Parathyroid adenoma (tissue), 2 donors: Measurements from ENCODE around the gene HOXA13.
A peak's percentile ranks its signal among the peaks of the same experiment; 100 is the strongest.

Source experiments
- H2AFZ ChIP-seq: fragments of 300-600 bp; sonication (generic); one replicate; pipeline ENCODE4 v1.7.0; 2017; ENCODE audit warnings: antibody characterized with exemption, mild to moderate bottlenecking
- H3K27ac ChIP-seq: fragments of 300-600 bp; sonication (generic); one replicate; pipeline ENCODE4 v1.7.0; 2017
- H3K27me3 ChIP-seq: fragments of 300-600 bp; sonication (generic); one replicate; pipeline ENCODE4 v1.7.0; 2017; ENCODE audit warnings: low read length; ENCODE audit not compliant: control insufficient read depth, insufficient read depth
- H3K36me3 ChIP-seq: fragments of 300-600 bp; sonication (generic); one replicate; pipeline ENCODE4 v1.7.0; 2017; ENCODE audit warnings: low read length; ENCODE audit not compliant: control insufficient read depth, insufficient read depth
- H3K4me1 ChIP-seq: fragments of 300-600 bp; sonication (generic); one replicate; pipeline ENCODE4 v1.7.0; 2017; ENCODE audit warnings: control low read depth
- H3K4me2 ChIP-seq: fragments of 300-600 bp; sonication (generic); one replicate; pipeline ENCODE4 v1.7.0; 2017; ENCODE audit warnings: low read length
- H3K4me3 ChIP-seq: fragments of 300-600 bp; sonication (generic); one replicate; pipeline ENCODE4 v1.7.0; 2017; ENCODE audit warnings: low read depth, low read length
- H3K79me2 ChIP-seq: fragments of 300-600 bp; sonication (generic); one replicate; pipeline ENCODE4 v1.7.0; 2017; ENCODE audit warnings: control low read depth
- H3K9ac ChIP-seq: fragments of 300-600 bp; sonication (generic); one replicate; pipeline ENCODE4 v1.7.0; 2017; ENCODE audit warnings: mild to moderate bottlenecking
- H3K9me3 ChIP-seq: fragments of 300-600 bp; sonication (generic); one replicate; pipeline ENCODE4 v1.7.0; 2017; ENCODE audit warnings: low read length; ENCODE audit not compliant: control insufficient read depth
- TF ChIP-seq, protein P1 (sequence below): fragments of 300-600 bp; sonication (generic); IDR thresholded peaks from one replicate; pipeline ENCODE4 v1.7.0; 2017; ENCODE audit warnings: antibody characterized with exemption, mild to moderate bottlenecking
- donor health status: primary hyperparathyroidism.

Gene HOXA13

DNA sequence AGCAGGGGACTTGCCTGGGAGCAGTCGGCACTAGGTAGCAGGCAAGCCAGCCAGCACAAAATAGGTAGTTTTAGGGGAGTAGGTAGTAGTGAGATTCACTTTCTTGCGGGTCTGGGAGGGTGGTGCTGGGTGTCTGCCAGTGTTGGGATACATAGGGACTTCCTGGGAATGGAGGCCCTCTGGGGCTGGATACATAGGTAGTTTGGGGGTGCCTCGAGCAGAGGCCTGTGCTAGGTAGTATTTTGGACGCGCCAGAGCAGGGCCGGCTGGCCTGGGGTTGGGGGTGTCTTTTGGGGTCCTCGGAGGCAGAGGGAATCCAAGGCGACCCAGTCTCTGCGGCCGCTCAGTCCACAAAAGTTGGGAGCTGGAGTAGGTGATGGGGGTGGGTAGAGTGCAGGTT, 45.5 kb downstream of the HOXA13 start:
- H3K4me1 ChIP-seq: no peaks in the 10 kb centered on the region
- H3K4me2 ChIP-seq: no peak overlapping the region
- no peaks in the 10 kb centered on the region for H3K9me3 ChIP-seq
- no peak overlapping the region for H2AFZ ChIP-seq
- no peaks in the 10 kb centered on the region for H3K79me2 ChIP-seq
- TF ChIP-seq, protein P1, sequence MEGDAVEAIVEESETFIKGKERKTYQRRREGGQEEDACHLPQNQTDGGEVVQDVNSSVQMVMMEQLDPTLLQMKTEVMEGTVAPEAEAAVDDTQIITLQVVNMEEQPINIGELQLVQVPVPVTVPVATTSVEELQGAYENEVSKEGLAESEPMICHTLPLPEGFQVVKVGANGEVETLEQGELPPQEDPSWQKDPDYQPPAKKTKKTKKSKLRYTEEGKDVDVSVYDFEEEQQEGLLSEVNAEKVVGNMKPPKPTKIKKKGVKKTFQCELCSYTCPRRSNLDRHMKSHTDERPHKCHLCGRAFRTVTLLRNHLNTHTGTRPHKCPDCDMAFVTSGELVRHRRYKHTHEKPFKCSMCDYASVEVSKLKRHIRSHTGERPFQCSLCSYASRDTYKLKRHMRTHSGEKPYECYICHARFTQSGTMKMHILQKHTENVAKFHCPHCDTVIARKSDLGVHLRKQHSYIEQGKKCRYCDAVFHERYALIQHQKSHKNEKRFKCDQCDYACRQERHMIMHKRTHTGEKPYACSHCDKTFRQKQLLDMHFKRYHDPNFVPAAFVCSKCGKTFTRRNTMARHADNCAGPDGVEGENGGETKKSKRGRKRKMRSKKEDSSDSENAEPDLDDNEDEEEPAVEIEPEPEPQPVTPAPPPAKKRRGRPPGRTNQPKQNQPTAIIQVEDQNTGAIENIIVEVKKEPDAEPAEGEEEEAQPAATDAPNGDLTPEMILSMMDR: no peak
- no peaks in the 10 kb centered on the region for H3K36me3 ChIP-seq
- H3K9ac ChIP-seq: no peak overlapping the region
- no peak overlapping the region for H3K4me3 ChIP-seq
- H3K27me3 ChIP-seq: peaks cover 28% of the 10 kb centered on the region
- H3K27ac ChIP-seq: no peak overlapping the region

DNA sequence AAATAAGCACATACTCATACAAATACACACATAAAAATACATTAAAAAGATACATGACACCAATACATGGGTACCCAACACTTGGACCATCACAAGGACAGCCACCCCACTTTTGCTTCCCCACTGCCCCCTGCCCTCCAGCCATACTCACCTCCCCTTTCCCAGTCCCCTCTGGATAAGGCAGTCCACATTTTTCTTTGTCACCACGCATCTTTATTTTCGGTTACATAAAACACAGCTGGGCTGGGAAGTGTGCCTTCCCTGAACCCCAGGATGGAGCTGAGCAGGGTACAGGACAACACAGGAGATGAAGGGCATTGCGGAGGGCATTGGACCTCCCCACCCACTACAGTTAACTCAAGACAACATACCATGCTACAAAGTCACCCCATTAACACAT, 46.4 kb downstream of the HOXA13 start:
- Histone ChIP-seq H3K27me3 (peaks cover 25% of the 10 kb centered on the region), H3K27ac (no peak overlapping the region), H3K4me1 (no peaks in the 10 kb centered on the region)

DNA sequence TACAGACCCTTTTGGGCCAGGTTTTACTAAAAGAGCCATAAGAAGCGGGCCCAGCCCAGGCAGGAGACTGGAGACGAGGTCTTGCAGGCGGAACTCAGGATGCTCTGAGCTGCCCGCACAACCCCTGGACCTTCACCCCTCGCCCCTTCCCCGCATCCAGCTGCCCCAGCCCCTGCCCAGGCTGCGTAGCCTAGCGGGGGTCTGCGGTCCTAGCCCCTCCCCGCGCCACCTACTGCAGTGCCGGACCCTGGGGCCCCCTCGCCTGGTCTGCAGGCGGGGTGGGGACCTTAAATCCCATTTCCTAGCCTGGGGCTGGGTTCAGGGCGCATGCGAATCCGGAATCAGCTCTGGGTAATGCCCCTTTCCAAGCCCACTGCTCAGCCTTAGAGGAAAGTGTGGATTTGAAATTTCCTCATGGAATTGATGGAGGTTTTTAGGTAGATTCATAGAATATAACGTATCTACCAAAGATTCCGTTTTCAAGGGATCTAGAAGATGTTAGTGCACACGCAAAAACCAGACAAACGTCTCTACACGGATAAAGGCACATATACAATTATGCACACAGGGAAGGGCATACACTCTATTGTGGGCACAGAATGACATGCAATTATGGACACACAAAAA, 47.0 kb downstream of the HOXA13 start:
- Histone ChIP-seq H3K4me1 (no peaks in the 10 kb centered on the region), H3K4me2 (no peak overlapping the region), H3K9ac (no peak overlapping the region), H3K9me3 (no peaks in the 10 kb centered on the region), H3K4me3 (no peak overlapping the region), H3K27me3 (peaks cover 23% of the 10 kb centered on the region), H3K36me3 (no peaks in the 10 kb centered on the region), H3K27ac (no peak overlapping the region), H3K79me2 (no peaks in the 10 kb centered on the region), H2AFZ (no peak overlapping the region)
- TF ChIP-seq, protein P1: no peak

More for the DNA sequence above, 46.4 kb downstream of the HOXA13 start:
- no peak overlapping the region for H3K9ac ChIP-seq
- no peaks in the 10 kb centered on the region for H3K79me2 ChIP-seq
- H3K4me3 ChIP-seq: no peak overlapping the region
- H3K4me2 ChIP-seq: no peak overlapping the region
- TF ChIP-seq, protein P1: no peak
- no peak overlapping the region for H2AFZ ChIP-seq
- no peaks in the 10 kb centered on the region for H3K36me3 ChIP-seq
- no peaks in the 10 kb centered on the region for H3K9me3 ChIP-seq

DNA sequence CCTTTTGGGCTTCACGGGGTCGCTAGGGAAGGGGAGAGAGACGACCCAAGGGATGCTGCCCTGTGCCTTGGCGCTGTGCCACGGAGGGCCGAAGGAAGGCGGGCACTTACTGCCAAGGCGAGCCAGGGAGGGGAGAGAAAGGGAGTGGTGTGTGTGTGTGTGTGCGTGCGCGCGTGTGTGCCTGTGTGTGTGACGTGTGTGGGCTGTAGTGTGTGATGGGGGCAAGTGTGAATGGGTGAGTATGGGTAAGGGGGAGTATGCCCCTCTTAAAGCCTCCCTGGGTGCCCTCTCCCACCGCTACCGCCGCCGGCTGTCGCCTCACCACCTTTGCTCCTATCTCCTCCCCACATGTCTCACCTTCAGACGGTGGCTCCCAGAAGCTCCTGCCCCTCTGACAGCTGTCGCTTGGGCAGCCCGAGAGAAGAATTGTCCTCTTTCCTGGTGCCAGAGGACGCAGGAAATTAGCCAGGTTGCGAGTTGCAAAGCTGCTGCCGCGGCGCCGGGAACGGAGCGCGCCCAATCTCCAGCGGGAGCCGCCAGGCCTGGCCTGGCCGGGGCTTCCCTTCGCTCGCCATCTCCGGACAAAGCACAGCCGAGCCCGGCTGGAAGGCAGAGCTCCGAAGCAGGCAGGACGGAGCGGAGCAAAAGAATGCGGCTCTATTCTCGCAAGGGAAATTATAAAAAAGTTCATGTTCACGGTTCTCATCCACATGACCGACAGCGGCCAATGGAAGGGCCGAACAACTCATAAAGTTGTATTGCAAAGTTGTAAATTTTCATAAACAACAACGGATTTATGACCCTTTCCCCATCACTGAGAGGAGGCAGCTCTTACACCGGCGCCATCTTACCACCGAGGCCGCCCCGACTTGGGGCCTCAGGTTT, 47.7 kb downstream of the HOXA13 start, which contains the start of gene HOXA3:
TSS of gene HOXA3 (minus strand) at position 653 of the 885 bp plus-strand sequence. CDS start 41,943 bp downstream, outside the sequence.
- TF ChIP-seq, protein P1: no peak
- Histone ChIP-seq H3K79me2 (no peaks in the 10 kb centered on the region), H3K4me1 (no peaks in the 10 kb centered on the region), H2AFZ (peak within 1 kb of the TSS; percentile 20), H3K4me2 (peak within 1 kb of the TSS; percentile 92), H3K27ac (no peak within 1 kb of the TSS), H3K9me3 (no peaks in the 10 kb centered on the region), H3K36me3 (no peaks in the 10 kb centered on the region), H3K9ac (no peak within 1 kb of the TSS), H3K27me3 (peaks cover 16% of the 10 kb centered on the region), H3K4me3 (peak within 1 kb of the TSS; percentile 57)
